Caco-2 (cell line): ENCODE measurements around the gene OTOS. TPM values are rescaled to one million over a fixed set of nuclear protein-coding genes. Genes with fewer than 3 reads are reported as not detected.

Experiments
- BruUV-seq: library from RNA; stranded (reverse); fragments of 400-500 nt; replicated peaks from 2 replicates; lab custom pipeline; 2021; lab: Mats Ljungman, UMichigan
- CTCF ChIA-PET: fragments of 300-600 bp; sonication (Branson Sonifier 250); formaldehyde crosslinking; loops from one replicate; lab custom pipeline; 2022; ENCODE audit warnings: antibody characterized with exemption; lab: Charles Lee
- POLR2A ChIA-PET: fragments of 300-600 bp; sonication (Branson Sonifier 250); formaldehyde crosslinking; loops from one replicate; lab custom pipeline; 2022; ENCODE audit warnings: antibody characterized with exemption; lab: Charles Lee
- DNase-seq, 2 experiments: peaks; one replicate each; pipeline versions ENCODE4 v3.0.0 to v3.0.0-alpha.2; 2020 to 2022
- H3K27me3 ChIP-seq: replicated peaks from 2 replicates; pipeline ENCODE4 v1.6.0; 2011; ENCODE audit warnings: low read length; ENCODE audit not compliant: control insufficient read depth, insufficient read depth
- H3K36me3 ChIP-seq: 2 replicates; pipeline ENCODE4 v1.5.1; 2011; ENCODE audit warnings: low read length; ENCODE audit not compliant: control insufficient read depth, insufficient read depth
- H3K4me1 ChIP-seq: fragments of 250-450 bp; sonication (Bioruptor Pico); 2 replicates; pipeline ENCODE4 v1.5.1; 2020; ENCODE audit warnings: mild to moderate bottlenecking
- H3K4me3 ChIP-seq: 2 replicates; pipeline ENCODE4 v1.5.1; 2011; ENCODE audit warnings: low read depth, mild to moderate bottlenecking, control low read depth, low read length
- H3K9me3 ChIP-seq: fragments of 250-450 bp; sonication (Bioruptor Pico); 2 replicates; pipeline ENCODE4 v1.5.1; 2020; ENCODE audit warnings: mild to moderate bottlenecking, moderate library complexity
- H3K27ac Mint-ChIP-seq: one replicate; pipeline ENCODE4 v1.8.0; 2022; ENCODE audit warnings: mixed read lengths; ENCODE audit not compliant: unreplicated experiment
- H3K27me3 Mint-ChIP-seq: one replicate; pipeline ENCODE4 v1.8.0; 2022; ENCODE audit warnings: mixed read lengths; ENCODE audit not compliant: insufficient read depth, unreplicated experiment
- H3K36me3 Mint-ChIP-seq: one replicate; pipeline ENCODE4 v1.8.0; 2022; ENCODE audit warnings: mild to moderate bottlenecking, mixed read lengths; ENCODE audit not compliant: insufficient read depth, unreplicated experiment
- H3K4me1 Mint-ChIP-seq: one replicate; pipeline ENCODE4 v1.8.0; 2022; ENCODE audit warnings: low read depth, mixed read lengths; ENCODE audit not compliant: unreplicated experiment
- H3K4me3 Mint-ChIP-seq: one replicate; pipeline ENCODE4 v1.8.0; 2022; ENCODE audit warnings: mild to moderate bottlenecking, moderate library complexity, mixed read lengths; ENCODE audit not compliant: unreplicated experiment
- H3K9me3 Mint-ChIP-seq: one replicate; pipeline ENCODE4 v1.8.0; 2022; ENCODE audit warnings: mixed read lengths; ENCODE audit not compliant: unreplicated experiment
- CTCF ChIP-seq, 2 experiments: fragments of 200-600 bp in 1 of 2; IDR thresholded peaks; 1 replicate in 1 of 2; 2 replicates in 1 of 2; pipeline versions ENCODE4 v1.5.1 to v1.8.0; 2011 to 2022; ENCODE audit warnings: antibody characterized with exemption in 1 of 2, control low read depth in 1 of 2, inconsistent platforms in 1 of 2, low read depth in 1 of 2, low read length in 1 of 2, mild to moderate bottlenecking in 1 of 2, moderate library complexity in 1 of 2; ENCODE audit not compliant: insufficient read depth in 1 of 2, severe bottlenecking in 1 of 2, unreplicated experiment in 1 of 2
- intact Hi-C: fragments of 100-400 bp; cut with micrococcal nuclease; formaldehyde crosslinking; loops from one replicate; pipeline ENCODE4 v1.10.0; 2022; ENCODE audit not compliant: unreplicated experiment
- total RNA-seq: library from RNA; stranded (reverse); gene quantifications from 2 replicates; pipeline ENCODE4 v1.2.3, GENCODE V29; 2022

Gene OTOS
- total RNA-seq, 1 experiment from 2014 or later = not detected

DNA sequence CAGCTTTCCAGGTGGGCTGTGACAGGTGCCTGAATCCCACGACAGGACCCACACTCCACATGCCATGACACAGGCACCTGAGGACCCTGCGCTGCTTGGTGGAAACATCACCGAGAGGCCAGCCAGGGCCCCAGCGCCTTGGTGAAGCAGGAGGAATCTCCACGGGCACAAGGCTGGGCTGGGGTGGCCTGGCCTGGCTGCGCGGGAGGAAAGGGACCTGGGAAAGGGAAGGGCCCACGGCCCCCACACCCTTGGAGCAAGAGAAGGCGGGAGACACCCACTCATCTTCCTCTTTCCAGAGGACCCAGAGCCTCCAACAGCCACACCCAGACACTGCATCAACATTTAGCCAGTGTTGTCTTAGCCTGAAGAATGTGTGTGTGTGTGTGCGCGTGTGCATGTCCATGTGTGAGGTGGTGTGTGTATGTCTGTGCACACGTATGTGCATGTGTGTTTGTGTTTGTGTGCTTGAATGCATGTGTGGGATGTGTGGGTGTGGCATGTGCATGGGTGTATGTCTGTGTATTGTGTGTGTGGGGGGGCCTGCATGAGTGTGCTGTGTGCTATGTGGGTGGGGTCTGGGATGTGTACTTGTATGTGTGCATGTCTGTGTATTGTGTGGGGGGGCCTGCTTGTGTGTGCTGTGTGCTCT is 6.3 kb upstream of the OTOS start:
- Mint-ChIP-seq H3K36me3 (peaks cover 5% of the 10 kb centered on the region), H3K27ac (no peak overlapping the region), H3K4me3 (no peak overlapping the region), H3K9me3 (no peaks in the 10 kb centered on the region), H3K27me3 (peaks cover 3% of the 10 kb centered on the region), H3K4me1 (no peaks in the 10 kb centered on the region)
- DNase-seq = no peak
- TF ChIP-seq CTCF (IDR thresholded peaks at IDR 0.05; ENCODE audit: insufficient read depth in 1 of 2, low read depth in 1 of 2, low read length in 1 of 2, severe bottlenecking in 1 of 2, unreplicated experiment in 1 of 2) = no peak
- intact Hi-C loops = no loop called here
- Histone ChIP-seq H3K4me1 (no peaks in the 10 kb centered on the region), H3K9me3 (no peaks in the 10 kb centered on the region), H3K36me3 (no peaks in the 10 kb centered on the region), H3K27me3 (no peaks in the 10 kb centered on the region), H3K4me3 (no peak overlapping the region)
- POLR2A ChIA-PET = no interaction called here
- BruUV-seq = no TSS peak
- CTCF ChIA-PET = no interaction called here

- Histone ChIP-seq H3K4me3 (no peak overlapping the region), H3K4me1 (no peaks in the 10 kb centered on the region), H3K9me3 (no peaks in the 10 kb centered on the region), H3K27me3 (no peaks in the 10 kb centered on the region; the same call in 1 of the 2 replicates), H3K36me3 (no peaks in the 10 kb centered on the region)
- POLR2A ChIA-PET = no interaction called here
- TF ChIP-seq CTCF (IDR thresholded peaks at IDR 0.05; ENCODE audit: insufficient read depth in 1 of 2, low read depth in 1 of 2, low read length in 1 of 2, severe bottlenecking in 1 of 2, unreplicated experiment in 1 of 2) = no peak
- Mint-ChIP-seq H3K4me1 (no peaks in the 10 kb centered on the region), H3K36me3 (peaks cover 5% of the 10 kb centered on the region), H3K9me3 (no peaks in the 10 kb centered on the region), H3K27ac (no peak overlapping the region), H3K27me3 (peaks cover 3% of the 10 kb centered on the region), H3K4me3 (no peak overlapping the region)
- intact Hi-C loops = no loop called here
- no TSS peak for BruUV-seq
- CTCF ChIA-PET = interaction anchor here (1.2 kb wide), 1 partner anchor 84 kb away, joined by 4 read pairs; no protein-coding TSS in a partner anchor
- no peak for DNase-seq
Observed at GRCh38 chr2:240146141-240146561, 5.7 kb upstream of the OTOS start.

DNA sequence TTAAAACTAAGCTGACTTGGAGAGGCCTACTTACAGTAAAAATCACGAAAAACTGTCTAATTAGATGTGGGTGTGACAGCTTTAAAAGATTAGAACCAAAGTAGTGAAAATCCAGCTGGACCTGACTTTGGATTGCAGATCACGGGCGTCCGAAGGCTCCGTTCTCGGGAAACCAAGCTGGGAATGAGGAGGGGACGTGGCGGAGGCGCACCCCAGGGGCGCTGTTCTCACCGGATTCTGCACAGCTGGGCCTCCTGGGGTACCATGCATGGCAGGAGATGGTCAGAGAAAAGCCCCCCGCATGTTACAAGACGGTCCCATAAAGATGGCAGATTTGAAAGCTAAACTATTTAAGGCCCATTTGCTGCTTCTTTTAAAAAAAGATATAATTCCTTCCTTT is 5.0 kb upstream of the OTOS start:
- ChIA-PET CTCF (interaction anchor here (1.2 kb wide), 1 partner anchor 84 kb away, joined by 4 read pairs; no protein-coding TSS in a partner anchor), POLR2A (no interaction called here)
- BruUV-seq = no TSS peak

More for the DNA sequence above, 5.0 kb upstream of the OTOS start:
- H3K36me3 ChIP-seq = no peaks in the 10 kb centered on the region
- DNase-seq = no peak
- Mint-ChIP-seq H3K27me3 (peaks cover 3% of the 10 kb centered on the region), H3K36me3 (peaks cover 5% of the 10 kb centered on the region), H3K4me1 (no peaks in the 10 kb centered on the region), H3K4me3 (no peak overlapping the region), H3K9me3 (no peaks in the 10 kb centered on the region), H3K27ac (no peak overlapping the region)
- no peak overlapping the region for H3K4me3 ChIP-seq
- H3K4me1 ChIP-seq = no peaks in the 10 kb centered on the region
- no peaks in the 10 kb centered on the region for H3K9me3 ChIP-seq
- intact Hi-C loops = no loop called here
- no peaks in the 10 kb centered on the region; the same call in 1 of the 2 replicates for H3K27me3 ChIP-seq
- no peak for TF ChIP-seq CTCF (IDR thresholded peaks at IDR 0.05; ENCODE audit: insufficient read depth in 1 of 2, low read depth in 1 of 2, low read length in 1 of 2, severe bottlenecking in 1 of 2, unreplicated experiment in 1 of 2)
